NT2/D1 (cell line): ENCODE measurements around the gene ASCL1.

Experiments used
- SUZ12 ChIP-seq: IDR thresholded peaks from 2 replicates; pipeline ENCODE4 v1.6.1; 2011; ENCODE audit not compliant: insufficient read length, insufficient read depth; ENCODE audit errors: extremely low read depth
- YY1 ChIP-seq: IDR thresholded peaks from 2 replicates; pipeline ENCODE4 v1.6.1; 2011; ENCODE audit not compliant: insufficient read length, insufficient read depth
- ZNF274 ChIP-seq: IDR thresholded peaks from 2 replicates; pipeline ENCODE4 v1.6.1; 2011; ENCODE audit warnings: mild to moderate bottlenecking, low read depth, low read length

- no peak for TF ChIP-seq SUZ12
- TF ChIP-seq YY1 = no peak
- no peak for TF ChIP-seq ZNF274
Observed at GRCh38 chr12:102946042-102946441, 11.4 kb upstream of the ASCL1 start.
